ENCODE measurements around the gene SNCAIP.

Gene SNCAIP

GRCh38 chr5:122311961-122312590, at the start of gene SNCAIP:
TSS of gene SNCAIP (plus strand) at chr5:122312237. CDS start at chr5:122391135, 78,898 bp downstream.
- H3K4me3 ChIP-seq (ENCODE audit: low read depth, low read length): no peak within 1 kb of the TSS; the same call in 1 of the 2 replicates
- DNase-seq (ENCODE audit: low read depth): no peak
- no peak for TF ChIP-seq CTCF (IDR thresholded peaks at IDR 0.05; ENCODE audit: low read depth, low read length, missing control alignments)

- no peak overlapping the region for H3K4me3 ChIP-seq (ENCODE audit: low read depth, low read length)
- no peak for DNase-seq (ENCODE audit: low read depth)
- no peak for TF ChIP-seq CTCF (IDR thresholded peaks at IDR 0.05; ENCODE audit: low read depth, low read length, missing control alignments)
Observed at GRCh38 chr5:122263352-122264030, 48.5 kb upstream of the SNCAIP start.

GRCh38 chr5:122264610-122265009, 47.4 kb upstream of the SNCAIP start:
- TF ChIP-seq CTCF (IDR thresholded peaks at IDR 0.05; ENCODE audit: low read depth, low read length, missing control alignments): no peak
- no peak overlapping the region for H3K4me3 ChIP-seq (ENCODE audit: low read depth, low read length)
- DNase-seq (ENCODE audit: low read depth): no peak

GRCh38 chr5:122267185-122267584, 44.9 kb upstream of the SNCAIP start:
- no peak for DNase-seq (ENCODE audit: low read depth)
- no peak overlapping the region for H3K4me3 ChIP-seq (ENCODE audit: low read depth, low read length)

GRCh38 chr5:122273696-122274095, 38.3 kb upstream of the SNCAIP start:
- no peak overlapping the region for H3K4me3 ChIP-seq (ENCODE audit: low read depth, low read length)
- no peak for TF ChIP-seq CTCF (IDR thresholded peaks at IDR 0.05; ENCODE audit: low read depth, low read length, missing control alignments)
- no peak for DNase-seq (ENCODE audit: low read depth)

More at GRCh38 chr5:122267185-122267584, 44.9 kb upstream of the SNCAIP start:
- no peak for TF ChIP-seq CTCF (IDR thresholded peaks at IDR 0.05; ENCODE audit: low read depth, low read length, missing control alignments)

GRCh38 chr5:122283592-122283991, 28.4 kb upstream of the SNCAIP start:
- H3K4me3 ChIP-seq (ENCODE audit: low read depth, low read length): no peak overlapping the region
- no peak for DNase-seq (ENCODE audit: low read depth)
- TF ChIP-seq CTCF (IDR thresholded peaks at IDR 0.05; ENCODE audit: low read depth, low read length, missing control alignments): no peak
